GM23338 (cell line): ENCODE results near the gene MYO18A. TPM values are rescaled to one million over a fixed set of nuclear protein-coding genes. Genes with fewer than 3 reads are reported as not detected.

Experiments
- ETS1 ChIP-seq: IDR thresholded peaks from 2 replicates; pipeline ENCODE4 v1.6.1; 2016; ENCODE audit warnings: antibody characterized with exemption
- REST ChIP-seq: IDR thresholded peaks from one replicate; pipeline ENCODE4 v1.6.1; 2018; ENCODE audit warnings: antibody characterized with exemption; ENCODE audit not compliant: unreplicated experiment
- ZNF462 ChIP-seq: fragments of 250-450 bp; sonication (Bioruptor Pico); IDR thresholded peaks from 2 replicates; pipeline ENCODE4 v1.5.0; 2020; ENCODE audit warnings: mild to moderate bottlenecking, moderate library complexity
- polyA plus RNA-seq: library from polyadenylated mRNA; unstranded; fragments of >200 nt; fragmentation: Nextera tagmentation; extraction: Ambion mirVana; gene quantifications from 2 replicates; pipeline ENCODE4 v1.2.1, GENCODE V29; 2016
- total RNA-seq: library from RNA; depleted of rRNA; stranded (reverse); fragments of >200 nt; shearing (Covaris generic); gene quantifications from 2 replicates; pipeline ENCODE4 v1.2.3, GENCODE V29; 2014

Gene MYO18A
- total and polyA plus RNA-seq, 2 experiments from 2014 or later: 18.3 to 37.5 TPM

- no peak for TF ChIP-seq ZNF462 (CRISPR knock-in tag)
- no peak for TF ChIP-seq ETS1
- TF ChIP-seq REST: no peak
Observed at GRCh38 chr17:29135464-29135863, 44.7 kb downstream of the MYO18A start (continued).
